ENCODE measurements around the gene GLTP.
"Not testable (repeated sequence)": the region's sequence is repeated elsewhere in the genome, so short reads cannot be mapped to it uniquely, and the experiment has no call there.

GLTP gene

DNA sequence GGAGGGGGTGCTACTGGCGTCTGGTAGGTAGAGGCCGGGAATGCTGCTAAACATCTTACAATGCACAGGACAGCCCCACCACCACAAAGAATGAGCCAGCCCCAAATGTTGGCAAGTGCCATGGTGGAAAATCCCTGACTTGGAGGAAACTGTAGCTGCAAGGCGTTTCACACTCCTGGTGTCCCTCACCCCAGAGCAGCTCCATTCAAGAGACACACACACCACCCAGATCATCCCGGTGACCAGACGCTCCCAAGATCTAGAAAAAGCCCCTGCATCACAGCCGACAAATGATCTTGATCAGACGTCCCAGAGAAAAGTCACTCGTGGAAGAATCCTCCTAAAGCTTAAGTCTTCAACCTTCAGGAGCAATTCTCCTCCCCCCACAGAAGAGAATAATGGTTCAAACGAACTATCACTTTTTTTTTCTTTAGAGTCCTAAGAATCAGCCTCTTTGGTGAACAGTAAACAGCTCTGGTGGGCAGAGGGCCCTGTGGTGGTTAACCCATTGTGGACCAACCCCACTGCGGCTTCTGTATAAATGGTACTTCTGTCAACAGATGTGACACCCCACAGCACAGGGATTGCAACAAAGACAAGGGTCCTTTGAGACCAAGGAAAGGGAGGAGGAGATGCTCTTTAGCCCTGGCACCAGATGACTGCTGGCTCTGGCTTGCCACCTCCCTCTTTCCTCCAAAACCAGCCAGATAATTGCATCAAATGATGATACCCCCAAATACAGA is 2.7 kb downstream of the GLTP start:
- DNase-seq (ENCODE audit: low read depth) = no peak

DNA sequence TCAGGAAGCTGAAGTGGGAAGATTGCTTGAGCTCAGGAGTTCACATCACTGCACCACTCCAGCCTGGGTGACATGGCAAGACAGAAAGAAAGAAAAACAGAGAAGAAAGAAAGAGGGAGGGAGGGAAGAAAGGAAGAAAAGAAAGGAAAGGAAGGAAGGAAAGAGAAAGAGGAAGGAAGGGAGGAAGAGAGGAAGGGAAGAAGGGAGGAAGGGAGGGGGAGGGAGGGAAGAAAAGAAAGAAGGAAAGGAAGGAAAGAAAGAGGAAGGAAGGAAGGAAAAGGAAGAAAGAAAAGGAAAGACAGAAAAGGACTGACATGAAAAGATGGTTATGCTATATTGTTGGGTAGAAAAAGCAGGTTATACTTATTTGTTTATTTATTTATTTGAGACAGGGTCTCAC is 3.9 kb downstream of the GLTP start:
- DNase-seq (ENCODE audit: low read depth) = no peak

DNA sequence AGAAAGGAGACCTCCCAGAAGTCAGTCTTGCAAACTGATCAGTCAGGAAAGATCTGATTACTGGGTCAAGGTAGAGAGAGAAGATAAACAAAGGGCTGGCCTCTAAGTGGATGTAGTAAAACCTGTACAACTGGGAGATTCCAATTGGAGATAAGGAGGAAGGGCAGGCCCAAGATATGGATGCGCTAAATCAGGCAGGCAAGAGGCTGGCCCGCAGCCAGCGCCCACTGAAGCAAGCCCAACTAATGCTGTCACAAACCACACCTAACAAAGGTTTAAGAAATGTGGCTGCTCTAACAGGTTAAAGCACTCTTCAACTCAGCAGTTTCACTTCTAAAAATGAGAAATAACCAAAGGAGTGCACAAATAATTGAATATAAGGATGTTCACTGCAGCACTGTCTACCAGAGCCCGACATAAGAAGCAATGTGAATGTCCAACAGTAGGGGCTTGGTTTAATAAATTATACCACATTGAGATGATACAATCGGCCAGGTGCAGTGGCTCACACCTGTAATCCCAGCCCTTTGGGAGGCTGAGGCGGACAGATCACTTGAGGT is 4.7 kb downstream of the GLTP start:
- DNase-seq (ENCODE audit: low read depth) = no peak

DNA sequence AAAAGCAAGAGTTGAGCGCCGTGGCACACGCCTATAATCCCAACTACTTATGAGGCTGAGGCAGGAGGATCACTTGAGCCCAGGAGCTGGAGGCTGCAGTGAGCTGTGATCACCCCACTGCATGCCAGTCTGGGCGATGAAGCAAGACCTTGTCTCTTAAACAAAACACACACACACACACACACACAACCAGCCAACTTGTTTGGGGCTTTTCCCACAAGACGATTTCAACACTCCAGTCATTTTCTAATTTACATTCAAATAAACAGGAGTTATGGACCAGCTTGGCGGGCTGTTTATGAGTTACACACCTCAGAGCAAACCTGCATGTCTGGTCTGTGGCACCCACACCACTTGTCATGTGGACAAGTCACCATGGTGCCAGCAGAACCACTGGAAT is 6.7 kb downstream of the GLTP start:
- no peak for DNase-seq (ENCODE audit: low read depth)

DNA sequence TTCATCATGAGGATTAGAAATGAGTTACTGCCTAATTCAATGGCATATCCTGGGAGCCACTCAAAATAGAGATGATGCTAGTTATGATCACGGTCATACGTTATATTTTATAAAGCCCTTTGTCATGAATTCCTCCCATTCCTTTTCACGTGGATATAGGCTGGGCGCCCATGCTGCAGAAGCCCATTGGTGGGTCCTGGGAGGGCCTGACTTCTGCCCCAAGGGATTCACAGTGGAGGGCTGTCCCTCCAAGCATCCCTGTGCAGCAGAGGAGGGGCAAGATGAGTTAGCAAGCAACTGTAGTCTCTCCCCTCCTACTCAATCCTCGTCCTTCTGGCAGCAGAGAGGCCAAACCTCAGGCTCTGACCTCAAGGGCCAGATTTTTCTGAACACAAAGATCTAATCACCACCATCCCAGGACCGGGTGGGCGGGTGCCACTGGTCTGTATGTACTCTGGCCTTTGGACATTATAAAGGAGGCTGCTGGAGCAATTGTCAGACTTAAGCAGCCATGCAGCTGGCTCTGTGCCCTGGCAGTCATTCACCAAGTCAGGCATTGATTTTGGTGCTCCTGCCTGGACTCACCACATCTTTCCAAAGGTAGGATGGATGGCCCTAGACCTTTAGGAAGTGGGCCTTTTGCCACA is 8.6 kb downstream of the GLTP start:
- DNase-seq (ENCODE audit: low read depth) = no peak

DNA sequence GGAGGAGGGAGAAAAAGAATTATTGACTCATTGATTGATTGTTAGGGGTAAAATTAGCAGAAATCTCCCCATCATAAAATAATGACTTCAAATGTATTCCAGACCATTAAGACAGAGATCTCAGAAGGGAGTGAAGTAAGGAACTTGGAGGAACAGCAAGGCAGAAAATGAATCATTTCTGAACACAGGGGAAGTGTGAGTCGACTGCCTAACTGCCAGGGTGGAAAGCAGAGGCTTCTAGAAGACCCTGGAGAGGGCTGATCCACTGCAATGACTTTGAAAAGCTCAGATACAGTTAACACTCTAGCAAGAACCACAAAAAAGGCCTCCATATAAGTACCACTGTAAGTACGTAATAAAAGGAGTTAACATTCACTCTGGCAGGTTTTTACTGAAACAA is 9.7 kb downstream of the GLTP start:
- DNase-seq (ENCODE audit: low read depth) = peak; percentile 25

DNA sequence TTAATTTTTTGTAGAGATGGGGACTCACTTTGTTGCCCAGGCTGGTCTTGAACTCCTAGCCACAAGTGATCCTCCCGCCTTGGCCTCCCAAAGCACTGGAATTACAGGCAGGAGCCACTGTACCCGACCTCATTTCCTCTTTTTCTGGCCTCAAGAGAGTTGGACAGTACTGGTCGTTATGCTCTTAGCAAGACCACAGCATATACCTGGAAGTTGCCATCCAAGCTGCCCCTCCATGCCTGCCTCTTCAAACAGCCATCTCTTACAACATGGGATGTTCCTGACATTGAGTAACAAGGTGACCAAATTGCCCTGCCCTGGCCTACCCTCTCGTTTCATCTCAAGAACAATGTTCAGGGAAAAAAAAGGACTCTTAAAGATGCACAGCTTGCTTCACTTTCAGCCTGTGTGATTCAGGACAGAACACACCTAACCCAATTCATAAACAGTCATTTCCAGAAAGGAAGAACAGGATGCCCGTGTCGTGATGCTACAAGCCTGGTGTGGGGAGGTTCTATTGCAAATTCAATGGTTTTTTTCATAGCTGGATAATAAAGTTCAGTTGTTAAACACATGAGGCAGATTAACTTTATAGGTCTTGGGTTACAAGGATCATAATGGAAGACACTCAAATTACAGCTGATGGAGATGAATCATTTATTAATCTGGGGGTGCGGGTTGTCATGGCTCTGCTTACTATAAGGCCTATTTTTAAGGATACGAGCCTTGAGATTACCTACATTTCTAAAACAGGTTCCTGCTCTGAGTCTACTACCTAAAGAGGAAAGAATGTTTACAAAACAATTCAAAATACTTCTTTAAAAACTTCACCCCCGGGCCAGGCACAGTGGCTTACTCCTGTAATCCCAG is 11.9 kb downstream of the GLTP start:
- no peak for DNase-seq (ENCODE audit: low read depth)

DNA sequence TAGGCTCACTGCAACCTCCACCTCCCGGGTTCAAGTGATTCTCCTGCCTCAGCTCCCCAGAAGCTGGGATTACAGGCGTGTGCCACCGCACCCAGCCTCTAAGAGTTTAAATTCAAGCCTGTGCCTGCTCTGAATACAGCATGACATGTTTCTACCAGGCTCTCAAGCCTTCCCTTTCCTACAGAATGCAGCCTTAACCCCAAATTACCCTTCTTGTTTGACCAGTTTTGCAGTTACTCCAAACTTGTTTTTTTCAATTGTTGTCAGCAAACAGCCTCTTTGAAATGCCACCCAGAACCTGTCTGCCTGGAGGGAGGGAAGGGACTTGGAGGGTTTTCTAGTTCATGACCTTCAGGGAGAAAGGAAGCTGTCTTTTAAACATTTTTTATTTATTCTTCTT is 15.4 kb downstream of the GLTP start:
- no peak for DNase-seq (ENCODE audit: low read depth)

DNA sequence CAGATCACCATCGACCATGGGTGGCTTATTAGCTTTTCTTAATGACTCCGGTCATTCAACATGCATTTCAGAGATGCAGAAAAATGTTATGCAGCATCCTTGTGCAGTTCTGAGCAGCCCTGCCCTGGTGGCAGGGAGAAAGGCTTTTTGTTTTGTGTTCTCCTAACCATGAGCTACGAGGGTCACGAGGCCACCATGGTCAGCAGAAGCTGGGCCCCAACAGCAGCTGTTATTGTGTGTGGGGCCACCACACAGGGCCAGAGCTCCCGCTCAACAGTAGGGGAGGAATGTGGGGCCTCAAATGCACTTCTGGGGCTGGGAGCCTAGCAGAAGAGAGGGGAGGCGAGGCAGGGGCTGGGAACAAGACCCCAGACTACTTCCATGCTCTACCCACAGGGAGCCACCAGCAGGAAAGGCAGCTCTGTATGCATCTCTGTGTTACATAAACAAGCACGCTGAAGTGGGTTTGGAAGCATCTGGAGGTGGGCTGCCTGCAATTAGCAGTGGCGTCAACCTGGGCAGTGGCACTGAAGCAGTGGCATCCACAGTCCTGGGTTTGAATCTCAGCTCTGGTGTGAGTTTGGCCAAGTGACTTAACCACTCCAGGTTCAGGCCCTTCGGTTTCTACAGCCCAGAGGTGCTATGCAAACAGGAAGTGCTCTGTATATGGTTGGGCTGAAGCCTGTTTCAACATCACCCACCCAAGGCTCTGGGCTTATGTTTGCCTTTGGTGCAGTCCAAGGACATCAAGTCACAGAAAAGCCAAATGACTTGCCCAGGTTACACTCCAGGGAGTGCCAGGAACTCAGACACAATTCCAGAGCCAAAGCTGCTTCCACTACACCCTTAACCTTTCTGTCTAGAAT is 16.3 kb downstream of the GLTP start:
- DNase-seq (ENCODE audit: low read depth) = no peak

DNA sequence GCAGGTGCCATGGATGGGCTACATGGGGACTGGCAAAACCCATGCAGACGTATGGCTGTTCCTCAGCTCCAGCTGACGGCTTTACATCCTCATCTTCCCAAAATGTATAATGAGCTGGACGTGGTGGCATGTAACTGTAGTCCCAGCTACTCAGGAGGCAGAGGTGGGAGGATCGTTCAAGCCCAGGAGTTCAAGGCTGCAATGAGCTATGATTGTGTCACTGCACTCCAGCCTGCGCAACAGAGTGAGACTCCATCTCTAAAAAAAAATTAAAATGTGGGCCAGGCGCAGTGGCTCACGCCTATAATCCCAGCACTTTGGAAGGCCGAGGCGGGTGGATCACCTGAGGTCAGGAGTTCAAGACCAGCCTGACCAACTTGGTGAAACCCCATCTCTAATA is 17.9 kb downstream of the GLTP start:
- DNase-seq (ENCODE audit: low read depth) = not testable (repeated sequence)

DNA sequence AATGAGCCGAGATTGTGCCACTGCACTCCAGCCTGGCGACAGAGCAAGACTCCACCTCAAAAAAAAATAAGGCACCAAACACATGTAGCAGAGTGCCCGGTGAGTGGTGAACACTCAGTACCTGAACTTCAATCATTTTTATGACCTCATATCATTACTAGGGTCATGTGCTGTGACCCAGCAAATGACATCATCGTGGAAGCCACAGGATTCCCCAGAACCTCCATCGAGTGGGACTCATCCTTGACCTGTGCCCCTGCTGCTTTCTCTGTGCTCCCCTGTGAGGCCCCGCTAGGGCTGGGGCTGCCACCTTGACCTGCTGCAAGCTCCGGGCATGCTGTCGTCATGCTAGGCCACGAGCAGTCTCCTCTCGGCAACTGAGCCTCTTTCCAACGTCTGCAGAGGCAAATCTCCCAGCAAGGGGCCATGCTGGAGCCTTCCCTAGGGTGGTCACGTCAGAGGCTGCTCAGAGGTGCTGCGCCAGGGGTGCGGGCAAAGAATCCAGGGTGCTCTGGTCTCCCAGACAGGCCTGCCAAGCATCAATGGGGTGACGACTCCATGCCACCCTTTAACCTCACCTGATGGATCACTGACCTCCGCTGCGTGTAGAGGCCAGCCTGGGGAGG is 18.5 kb downstream of the GLTP start:
- no peak for DNase-seq (ENCODE audit: low read depth)

DNA sequence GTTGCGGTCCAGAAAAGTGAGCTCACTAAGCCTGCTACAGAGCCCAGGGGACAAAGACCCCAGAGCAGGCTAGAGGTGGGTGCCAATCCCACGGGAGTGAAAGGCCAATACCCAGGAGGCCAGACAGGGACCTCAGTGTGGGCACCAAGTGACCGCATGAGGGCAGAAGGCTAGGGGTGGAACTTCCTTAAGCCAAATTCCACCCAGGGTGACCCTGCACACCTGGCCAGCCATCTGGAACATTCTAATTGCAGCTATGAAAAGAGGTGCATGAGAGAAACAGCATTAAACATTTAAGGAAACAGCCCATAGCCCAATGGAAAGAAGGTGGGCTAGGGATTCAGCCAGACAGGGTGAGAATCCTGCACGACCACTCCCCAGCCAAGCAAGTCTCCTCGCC is 19.4 kb downstream of the GLTP start:
- no peak for DNase-seq (ENCODE audit: low read depth)

DNA sequence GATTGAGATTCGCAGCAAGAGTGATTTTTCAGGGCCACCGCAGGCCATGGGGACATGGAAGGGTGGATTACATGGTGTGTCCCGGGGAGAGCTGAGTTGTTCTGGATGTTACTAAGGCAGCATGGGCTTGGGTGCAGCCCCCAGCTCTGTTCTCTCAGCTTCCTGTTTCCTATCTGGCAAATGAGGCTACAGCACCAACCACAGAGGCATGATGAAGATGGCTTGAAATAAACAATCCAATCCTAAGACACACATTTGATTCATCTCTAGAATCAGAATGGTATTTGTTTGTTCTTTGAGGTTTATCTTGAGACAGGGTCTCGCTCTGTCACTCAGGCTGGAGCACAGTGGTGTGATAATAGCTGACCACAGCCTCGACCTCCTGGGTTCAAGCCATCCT is 21.6 kb downstream of the GLTP start:
- DNase-seq (ENCODE audit: low read depth) = no peak

DNA sequence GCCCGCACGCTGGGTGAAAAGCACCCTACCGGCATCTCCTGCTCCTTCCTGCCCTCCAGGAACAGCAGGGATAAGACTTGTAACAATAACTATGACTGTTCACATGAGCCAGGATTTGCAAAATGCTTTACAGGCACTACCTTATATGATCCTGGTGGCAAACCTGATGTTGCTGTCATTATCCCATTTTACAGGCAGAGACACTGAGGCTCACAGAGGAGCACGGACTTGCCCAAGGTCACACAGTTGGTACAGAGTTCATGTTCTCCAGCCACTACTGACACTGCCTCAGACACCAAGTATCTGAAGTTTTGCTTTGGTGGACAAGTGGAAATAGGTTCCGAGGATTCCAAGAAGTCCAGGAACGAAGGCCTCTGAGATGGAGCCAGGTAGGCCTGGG is 22.6 kb downstream of the GLTP start:
- DNase-seq (ENCODE audit: low read depth) = no peak

DNA sequence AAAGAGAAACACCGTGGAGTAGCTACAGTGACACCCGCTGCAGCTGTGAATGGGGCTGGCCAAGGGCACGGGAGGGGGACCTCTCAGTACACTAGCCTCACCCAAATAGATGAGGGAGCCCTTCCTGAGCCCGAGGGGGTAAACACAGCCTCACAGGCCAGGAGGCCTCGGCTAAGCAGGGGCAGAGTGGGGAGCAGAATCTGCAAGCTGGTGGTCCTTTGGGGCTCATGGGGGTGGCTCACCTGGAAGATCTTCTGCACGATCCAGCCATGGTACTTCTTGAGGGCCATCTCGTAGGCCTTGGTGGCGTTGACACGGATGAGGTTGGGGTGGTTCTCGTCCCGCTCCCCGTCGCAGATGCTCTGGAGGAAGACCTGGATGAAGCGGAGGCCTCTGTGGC is 25.0 kb downstream of the GLTP start:
- DNase-seq (ENCODE audit: low read depth) = no peak

DNA sequence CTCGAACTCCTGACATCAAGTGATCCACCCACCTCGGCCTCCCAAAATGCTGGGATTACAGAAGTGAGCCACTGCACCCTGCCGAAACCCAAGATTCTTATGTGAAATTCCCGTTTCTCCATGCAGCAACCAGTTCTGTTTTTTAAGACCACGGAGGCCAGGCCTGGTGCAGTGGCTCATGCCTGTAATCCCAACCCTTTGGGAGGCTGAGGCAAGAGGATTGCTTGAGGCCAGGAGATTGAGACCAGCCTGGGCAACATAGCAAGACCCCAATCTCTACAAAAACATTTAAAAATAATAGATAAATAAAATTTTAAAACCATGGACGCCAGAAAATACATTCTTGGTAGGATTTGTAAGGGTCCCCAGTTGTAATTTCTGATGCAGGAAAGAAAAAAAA is 29.8 kb downstream of the GLTP start:
- not testable (repeated sequence) for DNase-seq (ENCODE audit: low read depth)

DNA sequence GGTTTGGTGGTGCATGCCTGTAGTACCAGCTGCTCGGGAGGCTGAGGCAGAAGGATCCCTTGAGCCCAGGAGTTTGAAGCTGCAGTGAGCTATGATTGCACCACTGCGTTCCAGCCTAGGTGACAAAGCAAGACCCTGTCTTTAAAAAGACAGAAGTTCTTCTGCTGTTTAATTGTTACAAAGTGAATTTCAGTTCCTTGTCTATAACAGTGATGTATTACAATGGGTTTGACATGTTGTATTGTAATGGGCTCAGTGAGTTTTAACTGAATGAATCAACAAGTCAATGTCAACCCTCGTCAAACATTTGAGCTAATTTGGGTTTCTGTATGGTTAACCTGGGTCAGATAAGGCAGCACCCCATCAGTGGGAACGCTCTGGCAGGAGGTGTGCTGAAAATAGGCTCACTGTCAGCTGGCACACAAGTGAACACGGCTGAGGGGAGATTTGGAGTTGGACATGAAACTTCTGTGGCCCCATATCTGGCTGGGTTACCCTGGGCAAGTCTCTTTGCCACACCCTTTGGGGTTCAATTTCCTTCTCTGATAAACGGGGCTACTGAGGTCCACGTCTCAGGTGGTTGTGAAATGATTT is 33.1 kb downstream of the GLTP start:
- DNase-seq (ENCODE audit: low read depth) = no peak

DNA sequence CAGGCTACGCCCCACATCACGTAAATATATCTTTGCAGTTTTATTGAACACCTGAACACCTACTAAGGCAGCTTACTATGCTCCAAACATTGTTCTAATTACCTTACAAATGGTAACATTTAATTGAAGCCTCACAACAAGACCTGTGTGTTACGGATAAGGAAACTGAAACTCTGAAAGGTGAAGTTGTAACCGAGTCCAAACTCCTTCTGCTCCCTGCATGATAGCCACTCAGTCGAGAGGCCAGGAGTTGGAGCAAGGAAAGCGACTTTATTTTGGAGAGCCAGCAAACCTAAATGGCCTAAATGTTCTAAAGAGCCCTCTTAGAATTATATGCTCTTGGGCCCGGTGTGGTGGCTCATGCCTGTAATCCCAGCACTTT is 34.5 kb downstream of the GLTP start:
- no peak for DNase-seq (ENCODE audit: low read depth)

DNA sequence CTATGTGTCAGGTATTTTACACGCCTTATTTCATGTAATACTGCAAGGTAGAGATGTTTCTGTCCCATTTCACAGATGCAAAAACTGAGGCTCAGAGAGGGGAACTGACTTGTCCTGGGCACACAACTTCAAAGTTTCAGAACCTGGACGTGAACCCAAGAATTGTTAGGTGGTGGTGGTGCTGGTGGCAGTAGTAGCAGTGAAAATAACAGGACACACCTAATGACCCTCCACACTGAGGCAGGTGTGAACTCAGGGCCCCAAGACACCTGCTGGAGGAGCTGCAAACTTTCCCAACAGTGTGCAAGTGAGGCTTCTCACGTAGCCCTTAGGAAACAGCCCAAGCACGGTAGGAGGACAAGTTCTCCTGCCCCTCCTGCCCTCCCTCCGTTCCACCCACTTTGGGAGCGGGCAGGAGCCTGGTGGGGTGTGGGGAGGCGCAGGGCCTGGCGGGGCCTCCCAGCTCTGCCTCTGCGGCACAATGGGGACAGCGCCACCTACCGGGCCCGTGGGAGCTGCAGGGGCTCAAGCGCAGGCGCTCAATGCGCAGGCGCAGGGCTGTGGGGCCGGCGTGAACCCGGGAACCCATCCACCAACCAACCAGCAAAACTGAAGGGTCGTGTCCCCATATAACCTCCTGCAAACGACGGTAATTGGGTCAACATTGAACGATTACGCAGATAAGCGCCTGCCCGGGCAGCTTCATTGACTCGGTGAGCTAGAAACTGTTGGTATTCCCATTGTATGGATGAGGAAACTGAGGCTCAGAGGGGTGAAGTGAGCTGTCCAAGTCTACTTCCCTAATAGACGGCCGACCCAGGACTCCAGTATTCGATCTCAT is 35.1 kb downstream of the GLTP start:
- DNase-seq (ENCODE audit: low read depth) = no peak

DNA sequence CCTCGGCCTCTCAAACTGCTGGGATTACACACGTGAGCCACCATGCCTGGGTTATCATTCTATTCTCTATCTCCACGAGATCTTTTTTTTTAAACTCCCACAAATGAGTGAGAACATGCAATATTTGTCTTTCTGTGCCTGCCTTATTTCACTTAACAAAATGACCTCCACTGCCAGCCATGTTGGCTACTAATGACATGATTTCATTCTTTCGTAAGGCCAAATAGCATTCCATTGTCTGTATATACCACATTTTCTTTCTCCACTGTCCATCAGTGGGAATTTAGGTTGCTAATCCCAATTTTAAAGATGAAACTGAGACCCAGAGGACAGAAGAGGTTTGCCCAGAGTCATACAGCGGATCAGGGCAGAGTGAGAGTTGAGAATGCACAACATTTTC is 36.2 kb downstream of the GLTP start:
- DNase-seq (ENCODE audit: low read depth) = no peak

Data from HS-5 (cell line).